ENCODE measurements around the gene STYK1.

DNA sequence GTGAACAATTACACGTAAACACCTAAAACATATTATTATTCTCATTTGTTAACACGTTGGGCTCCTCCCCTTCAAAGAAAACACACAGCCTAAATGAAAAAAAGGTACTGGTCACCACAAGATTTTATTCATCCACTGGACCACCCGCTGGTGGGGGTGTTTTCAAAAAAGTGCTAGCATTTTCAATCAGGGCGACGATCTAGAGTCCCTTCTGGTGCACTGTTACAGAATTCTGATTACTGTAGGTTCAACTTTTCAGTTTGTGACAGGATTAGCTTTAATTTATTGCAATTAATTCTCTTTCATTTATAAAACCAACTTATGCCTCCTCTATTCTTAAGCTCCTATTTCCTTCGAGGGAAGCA lies 60.9 kb downstream of the STYK1 start:
- TF ChIP-seq CTCF (IDR thresholded peaks at IDR 0.05) (no peak), POLR2A (IDR thresholded peaks at IDR 0.05) (no peak)
